HEK293 (cell line): ENCODE results near the gene TRIM66.

Experiments
- CTCF ChIA-PET: fragments of 350-600 bp; formaldehyde crosslinking; extraction: SDS; loops from one replicate; lab custom pipeline; 2021; ENCODE audit warnings: antibody characterized with exemption; lab: Yijun Ruan, JAX
- POLR2A ChIA-PET: fragments of 300-600 bp; formaldehyde crosslinking; extraction: SDS; loops from one replicate; lab custom pipeline; 2020; ENCODE audit warnings: antibody characterized with exemption, inconsistent platforms; lab: Yijun Ruan, JAX
- H3K27ac ChIP-seq: fragments of 200-500 bp; sonication (Bioruptor generic); 2 replicates; pipeline ENCODE4 v1.5.1; 2014; ENCODE audit warnings: low read depth, low read length, control low read depth, inconsistent platforms; ENCODE audit errors: extremely low read depth
- H3K36me3 ChIP-seq, 2 experiments: fragments of 200-500 bp in 1 of 2; sonication (Bioruptor generic) in 1 of 2; 1 replicate in 1 of 2; 2 replicates in 1 of 2; pipeline ENCODE4 v1.5.1; 2014 to 2017; ENCODE audit warnings: inconsistent platforms in 2 of 2, low read length in 2 of 2; ENCODE audit not compliant: control insufficient read depth in 2 of 2, insufficient read depth in 1 of 2
- H3K4me1 ChIP-seq: fragments of 200-500 bp; sonication (Bioruptor generic); 2 replicates; pipeline ENCODE4 v1.5.1; 2014; ENCODE audit warnings: mild to moderate bottlenecking, low read length, inconsistent platforms; ENCODE audit not compliant: control insufficient read depth, insufficient read depth
- H3K4me3 ChIP-seq: 2 replicates; pipeline ENCODE4 v1.5.1; 2011; ENCODE audit warnings: low read depth, mild to moderate bottlenecking, control low read depth, low read length, moderate library complexity
- H3K9me3 ChIP-seq: fragments of 200-500 bp; sonication (Bioruptor generic); 2 replicates; pipeline ENCODE4 v1.5.1; 2014; ENCODE audit warnings: low read depth, low read length, inconsistent platforms; ENCODE audit not compliant: control insufficient read depth, insufficient read depth
- ATF2 ChIP-seq: fragments of 450-650 bp; formaldehyde crosslinking; IDR thresholded peaks from 2 replicates; pipeline ENCODE4 v1.5.1; 2016; ENCODE audit warnings: missing biosample characterization, missing genetic modification characterization, low read depth
- GLI4 ChIP-seq: fragments of 450-650 bp; formaldehyde crosslinking; IDR thresholded peaks from 2 replicates; pipeline ENCODE4 v1.5.1; 2016; ENCODE audit warnings: missing biosample characterization, missing genetic modification characterization
- HIC1 ChIP-seq: fragments of 450-650 bp; formaldehyde crosslinking; IDR thresholded peaks from 2 replicates; pipeline ENCODE4 v1.5.1; 2016; ENCODE audit warnings: missing biosample characterization, missing genetic modification characterization
- HOXD13 ChIP-seq: sonication (generic); formaldehyde crosslinking; IDR thresholded peaks from 2 replicates; pipeline ENCODE4 v1.8.0; 2022; ENCODE audit warnings: missing genetic modification reagents, borderline replicate concordance
- KLF8 ChIP-seq: fragments of 450-650 bp; formaldehyde crosslinking; IDR thresholded peaks from 2 replicates; pipeline ENCODE4 v1.5.1; 2016; ENCODE audit warnings: missing biosample characterization, missing genetic modification characterization
- MEIS1 ChIP-seq: sonication (generic); formaldehyde crosslinking; IDR thresholded peaks from 2 replicates; pipeline ENCODE4 v1.8.1; 2022; ENCODE audit warnings: missing genetic modification reagents, mild to moderate bottlenecking, borderline replicate concordance
- SP2 ChIP-seq: fragments of 450-650 bp; formaldehyde crosslinking; IDR thresholded peaks from 2 replicates; pipeline ENCODE4 v1.5.1; 2016; ENCODE audit warnings: missing biosample characterization, missing genetic modification characterization
- ZBTB17 ChIP-seq: fragments of 450-650 bp; formaldehyde crosslinking; IDR thresholded peaks from 2 replicates; pipeline ENCODE4 v1.5.1; 2016; ENCODE audit warnings: missing biosample characterization, missing genetic modification characterization
- ZFHX2 ChIP-seq: fragments of 450-650 bp; formaldehyde crosslinking; conservative IDR thresholded peaks from 2 replicates; pipeline ENCODE4 v1.5.1; 2016; ENCODE audit warnings: missing biosample characterization, missing genetic modification characterization
- ZNF138 ChIP-seq: fragments of 450-650 bp; formaldehyde crosslinking; IDR thresholded peaks from 2 replicates; pipeline ENCODE4 v1.5.1; 2016; ENCODE audit warnings: missing biosample characterization, missing genetic modification characterization, borderline replicate concordance
- ZNF148 ChIP-seq: fragments of 450-650 bp; formaldehyde crosslinking; IDR thresholded peaks from 2 replicates; pipeline ENCODE4 v1.5.0; 2017; ENCODE audit warnings: missing biosample characterization, missing genetic modification characterization, borderline replicate concordance
- ZNF211 ChIP-seq: fragments of 450-650 bp; formaldehyde crosslinking; IDR thresholded peaks from 2 replicates; pipeline ENCODE4 v1.5.1; 2016; ENCODE audit warnings: low read depth, missing biosample characterization, missing genetic modification characterization
- ZNF266 ChIP-seq: fragments of 450-650 bp; formaldehyde crosslinking; IDR thresholded peaks from 2 replicates; pipeline ENCODE4 v1.5.1; 2016; ENCODE audit warnings: missing biosample characterization, missing genetic modification characterization, low read depth
- ZNF394 ChIP-seq: fragments of 450-650 bp; formaldehyde crosslinking; IDR thresholded peaks from 2 replicates; pipeline ENCODE4 v1.5.1; 2016; ENCODE audit warnings: missing biosample characterization, missing genetic modification characterization, mild to moderate bottlenecking, moderate library complexity, borderline replicate concordance
- ZNF416 ChIP-seq: fragments of 450-650 bp; formaldehyde crosslinking; IDR thresholded peaks from 2 replicates; pipeline ENCODE4 v1.5.1; 2016; ENCODE audit warnings: missing biosample characterization, missing genetic modification characterization
- ZNF530 ChIP-seq: fragments of 450-650 bp; formaldehyde crosslinking; IDR thresholded peaks from 2 replicates; pipeline ENCODE4 v1.5.1; 2016; ENCODE audit warnings: low read depth, missing biosample characterization, missing genetic modification characterization
- ZNF555 ChIP-seq: fragments of 450-650 bp; formaldehyde crosslinking; conservative IDR thresholded peaks from 2 replicates; pipeline ENCODE4 v1.5.1; 2017; ENCODE audit warnings: missing biosample characterization, mild to moderate bottlenecking, missing genetic modification characterization, inconsistent platforms
- ZNF610 ChIP-seq: fragments of 450-650 bp; formaldehyde crosslinking; IDR thresholded peaks from 2 replicates; pipeline ENCODE4 v1.5.1; 2016; ENCODE audit warnings: missing biosample characterization, missing genetic modification characterization, borderline replicate concordance
- ZNF621 ChIP-seq: fragments of 450-650 bp; formaldehyde crosslinking; IDR thresholded peaks from 2 replicates; pipeline ENCODE4 v1.5.1; 2017; ENCODE audit warnings: missing biosample characterization, missing genetic modification characterization
- ZNF677 ChIP-seq: fragments of 450-650 bp; IDR thresholded peaks from 2 replicates; pipeline ENCODE4 v1.5.0; 2018; ENCODE audit warnings: missing biosample characterization, mild to moderate bottlenecking, missing genetic modification characterization, moderate library complexity
- ZNF785 ChIP-seq: fragments of 450-650 bp; formaldehyde crosslinking; IDR thresholded peaks from 2 replicates; pipeline ENCODE4 v1.5.1; 2016; ENCODE audit warnings: missing biosample characterization, missing genetic modification characterization
- ZSCAN23 ChIP-seq: fragments of 450-650 bp; formaldehyde crosslinking; IDR thresholded peaks from 2 replicates; pipeline ENCODE4 v1.5.1; 2016; ENCODE audit warnings: missing biosample characterization, missing genetic modification characterization
- ZSCAN30 ChIP-seq: fragments of 450-650 bp; IDR thresholded peaks from 2 replicates; pipeline ENCODE4 v1.5.1; 2018; ENCODE audit warnings: missing biosample characterization, mild to moderate bottlenecking, missing genetic modification characterization, moderate library complexity
- TF ChIP-seq, protein P1 (sequence below): fragments of 450-650 bp; formaldehyde crosslinking; IDR thresholded peaks from 2 replicates; pipeline ENCODE4 v1.5.1; 2016; ENCODE audit warnings: missing biosample characterization, missing genetic modification characterization
- TF ChIP-seq, protein P2 (sequence below): fragments of 450-650 bp; formaldehyde crosslinking; IDR thresholded peaks from 2 replicates; pipeline ENCODE4 v1.5.1; 2016; ENCODE audit warnings: missing biosample characterization, missing genetic modification characterization

TRIM66 gene

GRCh38 chr11:8689726-8690255 lies 7.3 kb upstream of the TRIM66 start (continued):
- TF ChIP-seq ZNF211 (tag by site-specific recombination): no peak
- TF ChIP-seq ZSCAN23 (tag by site-specific recombination): no peak
- TF ChIP-seq SP2 (tag by site-specific recombination): no peak
- no peak for TF ChIP-seq ZFHX2
- TF ChIP-seq ZNF138: no peak
- TF ChIP-seq KLF8: no peak
- TF ChIP-seq ZNF785: no peak

DNA sequence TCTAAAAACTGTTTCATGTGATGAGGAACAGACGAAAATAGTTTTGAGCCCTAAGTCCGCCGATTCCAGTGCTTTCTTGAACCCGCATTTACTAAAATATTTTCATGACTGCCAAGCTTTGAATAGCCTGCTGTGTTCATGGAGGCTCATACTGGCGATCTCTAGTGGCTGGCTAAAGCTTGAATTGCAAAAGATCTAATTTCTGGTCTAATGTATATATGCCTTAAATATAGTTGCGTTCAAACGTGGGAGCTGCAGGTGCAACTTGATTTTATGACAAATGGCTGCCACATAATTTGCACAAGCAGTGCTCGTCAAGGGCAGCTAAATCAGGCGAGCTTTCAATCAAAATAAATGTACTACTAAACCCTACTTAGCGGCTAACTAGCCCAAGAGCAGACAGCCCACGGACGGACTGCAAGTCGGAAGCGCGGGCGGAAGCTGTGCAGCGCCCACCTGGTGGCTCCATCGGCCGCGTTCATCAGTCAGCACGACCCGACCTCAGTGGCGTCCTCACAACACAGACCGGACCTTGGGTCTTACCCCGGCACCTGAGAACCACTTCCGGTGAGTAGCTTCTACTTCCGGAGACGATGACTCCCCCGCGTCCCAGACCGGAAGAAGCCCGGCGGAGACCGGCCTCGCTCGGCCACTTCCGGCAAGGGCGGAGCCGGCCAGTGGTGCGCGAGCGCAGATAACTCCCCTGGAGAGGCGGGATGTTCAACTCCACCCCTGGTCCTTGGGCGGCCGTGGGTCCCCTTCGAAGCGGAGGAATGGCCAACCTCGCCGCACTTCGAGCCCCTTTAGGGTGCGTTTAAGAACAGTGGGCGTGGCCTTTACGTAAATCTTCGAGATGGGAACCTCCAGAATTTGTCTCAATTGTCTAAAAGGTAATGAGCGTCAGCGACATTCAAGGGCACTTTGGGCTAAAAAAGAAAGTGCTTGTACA lies 6.2 kb upstream of the TRIM66 start:
- ChIA-PET POLR2A (interaction anchor here (0.6 to 2.2 kb wide), 31 partner anchors 8 to 275 kb away, joined by 3 to 16 read pairs (median 4); partner anchors contain the start of genes AKIP1 and STK33), CTCF (interaction anchor here (0.6 to 1.5 kb wide), 7 partner anchors 80 to 682 kb away, joined by 3 to 9 read pairs (median 4); no protein-coding TSS in a partner anchor)
- TF ChIP-seq ZNF610 (tag by site-specific recombination): no peak
- TF ChIP-seq ZNF148 (tag by site-specific recombination): no peak
- no peak for TF ChIP-seq ZNF416 (tag by site-specific recombination)
- no peak for TF ChIP-seq ZNF530
- TF ChIP-seq, protein P1, sequence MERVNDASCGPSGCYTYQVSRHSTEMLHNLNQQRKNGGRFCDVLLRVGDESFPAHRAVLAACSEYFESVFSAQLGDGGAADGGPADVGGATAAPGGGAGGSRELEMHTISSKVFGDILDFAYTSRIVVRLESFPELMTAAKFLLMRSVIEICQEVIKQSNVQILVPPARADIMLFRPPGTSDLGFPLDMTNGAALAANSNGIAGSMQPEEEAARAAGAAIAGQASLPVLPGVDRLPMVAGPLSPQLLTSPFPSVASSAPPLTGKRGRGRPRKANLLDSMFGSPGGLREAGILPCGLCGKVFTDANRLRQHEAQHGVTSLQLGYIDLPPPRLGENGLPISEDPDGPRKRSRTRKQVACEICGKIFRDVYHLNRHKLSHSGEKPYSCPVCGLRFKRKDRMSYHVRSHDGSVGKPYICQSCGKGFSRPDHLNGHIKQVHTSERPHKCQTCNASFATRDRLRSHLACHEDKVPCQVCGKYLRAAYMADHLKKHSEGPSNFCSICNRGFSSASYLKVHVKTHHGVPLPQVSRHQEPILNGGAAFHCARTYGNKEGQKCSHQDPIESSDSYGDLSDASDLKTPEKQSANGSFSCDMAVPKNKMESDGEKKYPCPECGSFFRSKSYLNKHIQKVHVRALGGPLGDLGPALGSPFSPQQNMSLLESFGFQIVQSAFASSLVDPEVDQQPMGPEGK (tag by site-specific recombination): peak; percentile 31; the same call in 1 of the 2 replicates
- no peak for TF ChIP-seq ZNF621 (tag by site-specific recombination)
- no peak for TF ChIP-seq ATF2 (tag by site-specific recombination)
- TF ChIP-seq, protein P2, sequence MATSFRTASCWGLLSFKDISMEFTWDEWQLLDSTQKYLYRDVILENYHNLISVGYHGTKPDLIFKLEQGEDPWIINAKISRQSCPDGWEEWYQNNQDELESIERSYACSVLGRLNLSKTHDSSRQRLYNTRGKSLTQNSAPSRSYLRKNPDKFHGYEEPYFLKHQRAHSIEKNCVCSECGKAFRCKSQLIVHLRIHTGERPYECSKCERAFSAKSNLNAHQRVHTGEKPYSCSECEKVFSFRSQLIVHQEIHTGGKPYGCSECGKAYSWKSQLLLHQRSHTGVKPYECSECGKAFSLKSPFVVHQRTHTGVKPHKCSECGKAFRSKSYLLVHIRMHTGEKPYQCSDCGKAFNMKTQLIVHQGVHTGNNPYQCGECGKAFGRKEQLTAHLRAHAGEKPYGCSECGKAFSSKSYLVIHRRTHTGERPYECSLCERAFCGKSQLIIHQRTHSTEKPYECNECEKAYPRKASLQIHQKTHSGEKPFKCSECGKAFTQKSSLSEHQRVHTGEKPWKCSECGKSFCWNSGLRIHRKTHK (tag by site-specific recombination): no peak
- no peak for TF ChIP-seq MEIS1
- no peak for TF ChIP-seq ZNF677 (tag by site-specific recombination)
- no peak for TF ChIP-seq HIC1 (tag by site-specific recombination)
- peak; percentile 71 for TF ChIP-seq ZBTB17 (tag by site-specific recombination)
- peak; percentile 91 for TF ChIP-seq ZSCAN30 (tag by site-specific recombination)
- no peak for TF ChIP-seq ZNF266
- peak; percentile 82 for TF ChIP-seq ZNF394 (tag by site-specific recombination)
- TF ChIP-seq ZNF555 (tag by site-specific recombination): no peak
- no peak for TF ChIP-seq HOXD13 (CRISPR knock-in tag)
- no peak for TF ChIP-seq GLI4 (tag by site-specific recombination)

More for the DNA sequence above, 6.2 kb upstream of the TRIM66 start:
- H3K36me3 ChIP-seq: peaks cover 3 to 77% of the 10 kb centered on the region in 2 experiments
- peak overlapping the region; percentile 55 for H3K27ac ChIP-seq
- no peaks in the 10 kb centered on the region for H3K4me1 ChIP-seq
- H3K9me3 ChIP-seq: no peaks in the 10 kb centered on the region
- peak overlapping the region; percentile 77 for H3K4me3 ChIP-seq
